GM18526 (cell line): ENCODE data around the gene SSBP2.

Experiments
- POLR2A ChIP-seq: IDR thresholded peaks from 3 replicates; pipeline ENCODE4 v1.6.1; 2011; ENCODE audit not compliant: insufficient read length; ENCODE audit errors: extremely low read depth

The SSBP2 gene

GRCh38 chr5:81506900-81507588 is 243.9 kb downstream of the SSBP2 start:
- no peak for TF ChIP-seq POLR2A

GRCh38 chr5:81506378-81506777 is 244.5 kb downstream of the SSBP2 start:
- no peak for TF ChIP-seq POLR2A

GRCh38 chr5:81505672-81506071 is 245.2 kb downstream of the SSBP2 start:
- TF ChIP-seq POLR2A: no peak

GRCh38 chr5:81495286-81495685 is 255.6 kb downstream of the SSBP2 start:
- TF ChIP-seq POLR2A: no peak

GRCh38 chr5:81488862-81489261 is 262.0 kb downstream of the SSBP2 start:
- no peak for TF ChIP-seq POLR2A

GRCh38 chr5:81486711-81487110 is 264.2 kb downstream of the SSBP2 start:
- no peak for TF ChIP-seq POLR2A

- no peak for TF ChIP-seq POLR2A
These were observed 268.3 kb downstream of the SSBP2 start for GRCh38 chr5:81482595-81482994.

- TF ChIP-seq POLR2A: no peak
These were observed 281.2 kb downstream of the SSBP2 start for GRCh38 chr5:81469676-81470075.

- TF ChIP-seq POLR2A: no peak
These were observed 300.0 kb downstream of the SSBP2 start for GRCh38 chr5:81450940-81451339.

- no peak for TF ChIP-seq POLR2A
These were observed 315.9 kb downstream of the SSBP2 start for GRCh38 chr5:81435023-81435422.

GRCh38 chr5:81429985-81430384 is 320.9 kb downstream of the SSBP2 start:
- no peak for TF ChIP-seq POLR2A

- TF ChIP-seq POLR2A: no peak
These were observed 321.5 kb downstream of the SSBP2 start for GRCh38 chr5:81429363-81429762.

GRCh38 chr5:81428861-81429260 is 322.0 kb downstream of the SSBP2 start:
- TF ChIP-seq POLR2A: no peak

GRCh38 chr5:81428446-81428845 is 322.5 kb downstream of the SSBP2 start:
- TF ChIP-seq POLR2A: no peak

- no peak for TF ChIP-seq POLR2A
These were observed 323.3 kb downstream of the SSBP2 start for GRCh38 chr5:81427566-81427965.

GRCh38 chr5:81426359-81427030 is 324.4 kb downstream of the SSBP2 start:
- no peak for TF ChIP-seq POLR2A

- no peak for TF ChIP-seq POLR2A
These were observed 325.3 kb downstream of the SSBP2 start for GRCh38 chr5:81425569-81425968.
